ENCODE results near the gene BIN1. TPM values are rescaled to one million over a fixed set of nuclear protein-coding genes. Genes with fewer than 3 reads are reported as not detected.

BIN1 gene
- total RNA-seq, 1 experiment from 2014 or later: 42.5 TPM

DNA sequence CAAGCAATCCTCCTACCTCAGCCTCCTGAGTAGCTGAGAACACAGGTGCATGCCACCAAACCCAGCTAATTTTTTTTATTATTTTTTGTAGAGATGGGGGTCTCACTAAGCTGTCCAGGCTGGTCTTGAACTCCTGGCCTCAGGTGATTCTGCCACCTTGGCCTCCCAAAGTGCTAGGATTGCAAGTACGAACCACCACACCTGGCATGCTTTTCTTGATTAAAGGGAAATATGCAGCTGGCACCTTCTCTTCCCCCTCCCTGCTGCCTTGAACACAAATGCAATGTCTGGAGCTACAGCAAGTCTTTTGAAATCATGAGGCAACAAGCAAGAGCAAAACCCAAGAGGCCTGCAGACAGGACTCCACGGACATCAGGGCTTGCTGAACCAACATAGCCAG lies 26.8 kb upstream of the BIN1 start:
- Mint-ChIP-seq H3K36me3 (no peaks in the 10 kb centered on the region; the same call in 1 of the 2 replicates), H3K4me1 (no peaks in the 10 kb centered on the region), H3K9me3 (peaks cover under 1% of the 10 kb centered on the region), H3K27ac (no peak overlapping the region), H3K27me3 (ENCODE audit: low read depth) (0 out of 2 replicates have a peak, but pooled peaks cover 2% of the 10 kb centered on the region), H3K4me3 (no peak overlapping the region)
- DNase-seq (ENCODE audit: low spot score): no peak
- TF ChIP-seq, protein P1, sequence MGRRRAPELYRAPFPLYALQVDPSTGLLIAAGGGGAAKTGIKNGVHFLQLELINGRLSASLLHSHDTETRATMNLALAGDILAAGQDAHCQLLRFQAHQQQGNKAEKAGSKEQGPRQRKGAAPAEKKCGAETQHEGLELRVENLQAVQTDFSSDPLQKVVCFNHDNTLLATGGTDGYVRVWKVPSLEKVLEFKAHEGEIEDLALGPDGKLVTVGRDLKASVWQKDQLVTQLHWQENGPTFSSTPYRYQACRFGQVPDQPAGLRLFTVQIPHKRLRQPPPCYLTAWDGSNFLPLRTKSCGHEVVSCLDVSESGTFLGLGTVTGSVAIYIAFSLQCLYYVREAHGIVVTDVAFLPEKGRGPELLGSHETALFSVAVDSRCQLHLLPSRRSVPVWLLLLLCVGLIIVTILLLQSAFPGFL (CRISPR knock-in tag; IDR thresholded peaks at IDR 0.05; ENCODE audit: borderline replicate concordance): no peak
- TF ChIP-seq RORB (CRISPR knock-in tag; IDR thresholded peaks at IDR 0.05) (no peak), FOXJ3 (CRISPR knock-in tag; IDR thresholded peaks at IDR 0.05; ENCODE audit: borderline replicate concordance) (no peak), CREM (CRISPR knock-in tag; IDR thresholded peaks at IDR 0.05) (no peak), EMX1 (CRISPR knock-in tag; IDR thresholded peaks at IDR 0.05) (no peak), OVOL2 (CRISPR knock-in tag; IDR thresholded peaks at IDR 0.05; ENCODE audit: borderline replicate concordance) (no peak), ZNF121 (CRISPR knock-in tag; IDR thresholded peaks at IDR 0.05) (no peak), FOXP1 (CRISPR knock-in tag; IDR thresholded peaks at IDR 0.05; ENCODE audit: borderline replicate concordance) (no peak), ZNF232 (CRISPR knock-in tag; IDR thresholded peaks at IDR 0.05) (no peak), MXD4 (CRISPR knock-in tag; IDR thresholded peaks at IDR 0.05; ENCODE audit: borderline replicate concordance) (no peak), ZNF317 (CRISPR knock-in tag; IDR thresholded peaks at IDR 0.05; ENCODE audit: borderline replicate concordance, low read depth) (no peak)
- TF ChIP-seq, protein P2, sequence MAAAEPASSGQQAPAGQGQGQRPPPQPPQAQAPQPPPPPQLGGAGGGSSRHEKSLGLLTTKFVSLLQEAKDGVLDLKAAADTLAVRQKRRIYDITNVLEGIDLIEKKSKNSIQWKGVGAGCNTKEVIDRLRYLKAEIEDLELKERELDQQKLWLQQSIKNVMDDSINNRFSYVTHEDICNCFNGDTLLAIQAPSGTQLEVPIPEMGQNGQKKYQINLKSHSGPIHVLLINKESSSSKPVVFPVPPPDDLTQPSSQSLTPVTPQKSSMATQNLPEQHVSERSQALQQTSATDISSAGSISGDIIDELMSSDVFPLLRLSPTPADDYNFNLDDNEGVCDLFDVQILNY (CRISPR knock-in tag; IDR thresholded peaks at IDR 0.05): no peak
- TF ChIP-seq, protein P3, sequence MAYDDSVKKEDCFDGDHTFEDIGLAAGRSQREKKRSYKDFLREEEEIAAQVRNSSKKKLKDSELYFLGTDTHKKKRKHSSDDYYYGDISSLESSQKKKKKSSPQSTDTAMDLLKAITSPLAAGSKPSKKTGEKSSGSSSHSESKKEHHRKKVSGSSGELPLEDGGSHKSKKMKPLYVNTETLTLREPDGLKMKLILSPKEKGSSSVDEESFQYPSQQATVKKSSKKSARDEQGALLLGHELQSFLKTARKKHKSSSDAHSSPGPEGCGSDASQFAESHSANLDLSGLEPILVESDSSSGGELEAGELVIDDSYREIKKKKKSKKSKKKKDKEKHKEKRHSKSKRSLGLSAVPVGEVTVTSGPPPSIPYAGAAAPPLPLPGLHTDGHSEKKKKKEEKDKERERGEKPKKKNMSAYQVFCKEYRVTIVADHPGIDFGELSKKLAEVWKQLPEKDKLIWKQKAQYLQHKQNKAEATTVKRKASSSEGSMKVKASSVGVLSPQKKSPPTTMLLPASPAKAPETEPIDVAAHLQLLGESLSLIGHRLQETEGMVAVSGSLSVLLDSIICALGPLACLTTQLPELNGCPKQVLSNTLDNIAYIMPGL (CRISPR knock-in tag; IDR thresholded peaks at IDR 0.05): no peak
- TF ChIP-seq, protein P4, sequence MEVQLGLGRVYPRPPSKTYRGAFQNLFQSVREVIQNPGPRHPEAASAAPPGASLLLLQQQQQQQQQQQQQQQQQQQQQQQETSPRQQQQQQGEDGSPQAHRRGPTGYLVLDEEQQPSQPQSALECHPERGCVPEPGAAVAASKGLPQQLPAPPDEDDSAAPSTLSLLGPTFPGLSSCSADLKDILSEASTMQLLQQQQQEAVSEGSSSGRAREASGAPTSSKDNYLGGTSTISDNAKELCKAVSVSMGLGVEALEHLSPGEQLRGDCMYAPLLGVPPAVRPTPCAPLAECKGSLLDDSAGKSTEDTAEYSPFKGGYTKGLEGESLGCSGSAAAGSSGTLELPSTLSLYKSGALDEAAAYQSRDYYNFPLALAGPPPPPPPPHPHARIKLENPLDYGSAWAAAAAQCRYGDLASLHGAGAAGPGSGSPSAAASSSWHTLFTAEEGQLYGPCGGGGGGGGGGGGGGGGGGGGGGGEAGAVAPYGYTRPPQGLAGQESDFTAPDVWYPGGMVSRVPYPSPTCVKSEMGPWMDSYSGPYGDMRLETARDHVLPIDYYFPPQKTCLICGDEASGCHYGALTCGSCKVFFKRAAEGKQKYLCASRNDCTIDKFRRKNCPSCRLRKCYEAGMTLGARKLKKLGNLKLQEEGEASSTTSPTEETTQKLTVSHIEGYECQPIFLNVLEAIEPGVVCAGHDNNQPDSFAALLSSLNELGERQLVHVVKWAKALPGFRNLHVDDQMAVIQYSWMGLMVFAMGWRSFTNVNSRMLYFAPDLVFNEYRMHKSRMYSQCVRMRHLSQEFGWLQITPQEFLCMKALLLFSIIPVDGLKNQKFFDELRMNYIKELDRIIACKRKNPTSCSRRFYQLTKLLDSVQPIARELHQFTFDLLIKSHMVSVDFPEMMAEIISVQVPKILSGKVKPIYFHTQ (CRISPR knock-in tag; IDR thresholded peaks at IDR 0.05): no peak
- TF ChIP-seq, protein P5, sequence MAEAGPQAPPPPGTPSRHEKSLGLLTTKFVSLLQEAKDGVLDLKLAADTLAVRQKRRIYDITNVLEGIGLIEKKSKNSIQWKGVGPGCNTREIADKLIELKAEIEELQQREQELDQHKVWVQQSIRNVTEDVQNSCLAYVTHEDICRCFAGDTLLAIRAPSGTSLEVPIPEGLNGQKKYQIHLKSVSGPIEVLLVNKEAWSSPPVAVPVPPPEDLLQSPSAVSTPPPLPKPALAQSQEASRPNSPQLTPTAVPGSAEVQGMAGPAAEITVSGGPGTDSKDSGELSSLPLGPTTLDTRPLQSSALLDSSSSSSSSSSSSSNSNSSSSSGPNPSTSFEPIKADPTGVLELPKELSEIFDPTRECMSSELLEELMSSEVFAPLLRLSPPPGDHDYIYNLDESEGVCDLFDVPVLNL (CRISPR knock-in tag; IDR thresholded peaks at IDR 0.05; ENCODE audit: borderline replicate concordance, low read depth): no peak
- POLR2A ChIA-PET: interaction anchor here (0.7 kb wide), 1 partner anchor 15 kb away, joined by 3 read pairs; no protein-coding TSS in a partner anchor
- CTCF ChIA-PET: no interaction called here
- no peak for ATAC-seq

DNA sequence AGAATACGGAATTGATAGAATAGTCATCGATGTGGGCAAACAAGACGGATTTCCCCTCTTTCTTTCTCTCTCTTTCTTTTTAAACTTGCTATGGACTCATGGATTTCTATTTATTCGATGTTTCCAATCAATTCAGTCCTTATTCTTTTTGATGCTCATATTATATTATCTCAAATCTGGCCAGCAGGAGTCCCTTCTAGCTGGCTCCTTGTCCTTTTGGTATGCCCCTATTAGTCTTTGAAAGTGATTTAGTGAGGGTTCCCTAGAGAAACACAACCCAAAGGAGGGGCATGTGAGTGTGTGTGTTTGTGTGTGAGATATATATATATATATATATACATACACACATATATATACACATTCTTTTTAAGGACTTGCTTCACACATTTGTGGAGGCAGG lies 23.5 kb upstream of the BIN1 start:
- ChIA-PET CTCF (no interaction called here), POLR2A (no interaction called here)
- no peaks in the 10 kb centered on the region; the same call in 1 of the 2 replicates for H3K36me3 Mint-ChIP-seq
- peaks cover 2% of the 10 kb centered on the region for H3K27me3 Mint-ChIP-seq (ENCODE audit: low read depth)
- H3K27ac Mint-ChIP-seq: no peak overlapping the region
- H3K4me1 Mint-ChIP-seq: peaks cover 9% of the 10 kb centered on the region
- ATAC-seq (no peak), DNase-seq (ENCODE audit: low spot score) (no peak)
- H3K4me3 Mint-ChIP-seq: no peak overlapping the region
- peaks cover 10% of the 10 kb centered on the region for H3K9me3 Mint-ChIP-seq
- no peak for TF ChIP-seq SMAD3 (CRISPR knock-in tag; IDR thresholded peaks at IDR 0.05; ENCODE audit: borderline replicate concordance)
- TF ChIP-seq JUN (CRISPR knock-in tag; IDR thresholded peaks at IDR 0.05): no peak
- no peak for TF ChIP-seq NR3C1 (CRISPR knock-in tag; conservative IDR thresholded peaks at IDR 0.05; ENCODE audit: low read depth)
- no peak for TF ChIP-seq GTF2I (CRISPR knock-in tag; conservative IDR thresholded peaks at IDR 0.05)
- TF ChIP-seq MXD4 (CRISPR knock-in tag; IDR thresholded peaks at IDR 0.05; ENCODE audit: borderline replicate concordance): no peak
- TF ChIP-seq NR1H2 (CRISPR knock-in tag; IDR thresholded peaks at IDR 0.05): no peak
- no peak for TF ChIP-seq GABPB1 (CRISPR knock-in tag; IDR thresholded peaks at IDR 0.05)
- TF ChIP-seq ZBTB21 (CRISPR knock-in tag; IDR thresholded peaks at IDR 0.05; ENCODE audit: borderline replicate concordance): no peak
- TF ChIP-seq, protein P6, sequence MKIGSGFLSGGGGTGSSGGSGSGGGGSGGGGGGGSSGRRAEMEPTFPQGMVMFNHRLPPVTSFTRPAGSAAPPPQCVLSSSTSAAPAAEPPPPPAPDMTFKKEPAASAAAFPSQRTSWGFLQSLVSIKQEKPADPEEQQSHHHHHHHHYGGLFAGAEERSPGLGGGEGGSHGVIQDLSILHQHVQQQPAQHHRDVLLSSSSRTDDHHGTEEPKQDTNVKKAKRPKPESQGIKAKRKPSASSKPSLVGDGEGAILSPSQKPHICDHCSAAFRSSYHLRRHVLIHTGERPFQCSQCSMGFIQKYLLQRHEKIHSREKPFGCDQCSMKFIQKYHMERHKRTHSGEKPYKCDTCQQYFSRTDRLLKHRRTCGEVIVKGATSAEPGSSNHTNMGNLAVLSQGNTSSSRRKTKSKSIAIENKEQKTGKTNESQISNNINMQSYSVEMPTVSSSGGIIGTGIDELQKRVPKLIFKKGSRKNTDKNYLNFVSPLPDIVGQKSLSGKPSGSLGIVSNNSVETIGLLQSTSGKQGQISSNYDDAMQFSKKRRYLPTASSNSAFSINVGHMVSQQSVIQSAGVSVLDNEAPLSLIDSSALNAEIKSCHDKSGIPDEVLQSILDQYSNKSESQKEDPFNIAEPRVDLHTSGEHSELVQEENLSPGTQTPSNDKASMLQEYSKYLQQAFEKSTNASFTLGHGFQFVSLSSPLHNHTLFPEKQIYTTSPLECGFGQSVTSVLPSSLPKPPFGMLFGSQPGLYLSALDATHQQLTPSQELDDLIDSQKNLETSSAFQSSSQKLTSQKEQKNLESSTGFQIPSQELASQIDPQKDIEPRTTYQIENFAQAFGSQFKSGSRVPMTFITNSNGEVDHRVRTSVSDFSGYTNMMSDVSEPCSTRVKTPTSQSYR (CRISPR knock-in tag; IDR thresholded peaks at IDR 0.05): no peak
- TF ChIP-seq ZNF232 (CRISPR knock-in tag; IDR thresholded peaks at IDR 0.05): no peak
- TF ChIP-seq, protein P7, sequence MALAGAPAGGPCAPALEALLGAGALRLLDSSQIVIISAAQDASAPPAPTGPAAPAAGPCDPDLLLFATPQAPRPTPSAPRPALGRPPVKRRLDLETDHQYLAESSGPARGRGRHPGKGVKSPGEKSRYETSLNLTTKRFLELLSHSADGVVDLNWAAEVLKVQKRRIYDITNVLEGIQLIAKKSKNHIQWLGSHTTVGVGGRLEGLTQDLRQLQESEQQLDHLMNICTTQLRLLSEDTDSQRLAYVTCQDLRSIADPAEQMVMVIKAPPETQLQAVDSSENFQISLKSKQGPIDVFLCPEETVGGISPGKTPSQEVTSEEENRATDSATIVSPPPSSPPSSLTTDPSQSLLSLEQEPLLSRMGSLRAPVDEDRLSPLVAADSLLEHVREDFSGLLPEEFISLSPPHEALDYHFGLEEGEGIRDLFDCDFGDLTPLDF (CRISPR knock-in tag; IDR thresholded peaks at IDR 0.05): no peak
